Amniotic stem cell (primary cell): ENCODE results near the gene RBPJ.

Source experiments
- DNase-seq: peaks from one replicate; lab custom pipeline; 2025; lab: John Stamatoyannopoulos, UW

RBPJ gene

DNA sequence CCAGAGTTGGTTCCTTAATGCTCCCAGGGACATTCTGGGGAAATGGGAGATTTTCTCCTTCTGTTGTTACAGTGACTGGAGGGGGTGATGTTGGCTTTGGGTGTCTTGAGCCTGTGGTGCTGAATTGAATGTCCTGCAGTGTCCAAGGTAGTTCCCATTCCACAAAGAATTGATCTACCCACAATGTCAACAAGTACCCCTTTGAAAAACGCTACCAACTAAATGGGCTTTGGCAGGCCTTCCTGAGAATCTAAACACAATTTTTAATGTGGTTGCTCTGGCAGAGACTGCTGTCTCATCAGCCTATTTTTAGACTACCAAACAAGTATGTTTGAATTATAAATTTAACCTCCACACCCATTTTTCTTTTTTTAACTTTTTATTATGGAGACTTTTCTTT lies 100.1 kb downstream of the RBPJ start:
- no peak for DNase-seq

- no peak for DNase-seq
Measured at GRCh38 chr4:26424153-26424552, 103.3 kb downstream of the RBPJ start.

DNA sequence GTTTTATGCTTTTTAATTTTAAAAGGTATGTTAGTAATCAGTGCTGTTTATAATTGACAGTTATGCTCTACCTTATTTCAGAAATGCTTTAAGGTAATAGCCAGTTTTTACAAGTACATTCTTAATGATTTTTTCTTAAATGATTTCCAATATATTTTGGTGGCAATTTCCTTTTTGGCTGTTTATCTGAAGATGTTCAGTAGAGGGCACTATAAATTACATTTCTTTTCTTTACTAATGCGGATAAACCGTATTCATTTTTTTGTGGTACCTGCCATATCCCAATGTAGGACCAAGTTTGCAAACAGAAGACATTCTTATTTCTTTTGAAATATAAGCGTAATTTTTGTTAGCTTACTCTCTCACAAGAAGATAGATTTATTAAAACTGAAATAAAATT lies 104.0 kb downstream of the RBPJ start:
- no peak for DNase-seq

- no peak for DNase-seq
Measured at GRCh38 chr4:26425953-26426352, 105.1 kb downstream of the RBPJ start.

DNA sequence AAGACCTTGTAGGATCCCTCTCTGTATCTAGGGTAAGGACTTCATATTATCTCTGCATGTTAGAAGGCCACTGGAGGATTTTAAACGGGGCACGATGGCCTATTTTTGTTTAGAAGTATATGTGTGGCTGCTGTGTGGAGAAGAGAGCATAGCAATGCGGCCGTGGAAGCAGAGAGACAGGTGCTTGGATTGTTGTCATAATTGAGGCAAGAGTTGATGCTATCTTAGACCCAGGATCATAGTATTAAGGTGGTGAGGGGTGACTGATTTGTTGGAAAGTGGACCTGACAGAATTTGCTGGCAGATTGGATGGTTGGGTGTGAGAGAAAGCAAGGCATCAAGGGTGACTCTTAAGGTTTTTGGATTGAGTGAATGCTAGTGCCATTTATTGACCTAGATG lies 106.1 kb downstream of the RBPJ start:
- no peak for DNase-seq

DNA sequence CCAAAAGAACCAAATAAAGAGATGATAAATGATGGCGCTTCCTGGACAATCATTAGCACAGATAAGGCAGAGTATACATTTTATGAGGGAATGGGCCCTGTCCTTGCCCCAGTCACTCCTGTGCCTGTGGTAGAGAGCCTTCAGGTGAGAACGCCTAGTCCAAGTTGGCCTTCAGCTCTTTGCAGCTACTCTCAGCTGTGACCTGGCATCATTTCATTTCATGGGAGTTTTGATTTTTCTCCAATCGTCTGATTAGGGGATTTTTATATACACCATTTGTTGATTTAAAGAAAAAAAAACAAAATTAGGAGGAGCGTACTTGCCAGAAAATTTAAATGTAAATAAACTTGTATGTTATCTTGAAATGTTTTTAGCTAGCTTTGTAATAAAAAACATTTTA lies 109.1 kb downstream of the RBPJ start:
- DNase-seq = no peak

- no peak for DNase-seq
Measured at GRCh38 chr4:26431461-26432180, 110.8 kb downstream of the RBPJ start.

GRCh38 chr4:26432419-26432818 lies 111.6 kb downstream of the RBPJ start:
- DNase-seq = no peak

GRCh38 chr4:26433556-26433955 lies 112.7 kb downstream of the RBPJ start:
- no peak for DNase-seq

DNA sequence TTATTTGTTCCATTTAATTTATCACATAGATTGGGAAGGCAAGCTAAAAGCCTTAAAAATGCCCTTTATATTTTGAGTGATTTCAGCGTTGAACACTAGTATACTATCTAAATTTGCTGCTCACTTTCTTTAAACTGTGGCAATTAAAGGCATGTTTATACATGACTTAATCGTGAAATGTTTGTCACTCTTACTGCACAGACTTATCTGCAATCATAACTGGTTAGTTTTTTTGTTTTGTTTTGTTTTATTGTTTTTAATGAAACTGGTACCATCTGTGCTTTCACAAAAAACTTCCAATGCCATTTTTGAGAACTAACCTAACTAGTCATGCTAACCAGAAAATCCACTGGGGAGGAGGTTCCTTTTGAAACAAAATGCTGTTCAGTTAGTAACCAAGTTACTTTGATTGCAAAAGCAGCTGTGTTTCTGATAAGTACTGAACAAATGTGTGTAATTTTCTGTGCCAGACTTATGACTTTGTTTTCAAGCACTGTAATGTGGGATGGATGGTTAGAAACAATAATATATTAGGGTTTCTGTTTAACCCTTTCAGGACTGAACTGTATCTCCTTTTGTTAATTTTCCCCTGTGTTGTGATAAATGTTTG lies 113.3 kb downstream of the RBPJ start:
- DNase-seq = no peak

GRCh38 chr4:26441102-26441501 lies 120.3 kb downstream of the RBPJ start:
- no peak for DNase-seq

- no peak for DNase-seq
Measured at GRCh38 chr4:26441771-26442170, 121.0 kb downstream of the RBPJ start.

DNA sequence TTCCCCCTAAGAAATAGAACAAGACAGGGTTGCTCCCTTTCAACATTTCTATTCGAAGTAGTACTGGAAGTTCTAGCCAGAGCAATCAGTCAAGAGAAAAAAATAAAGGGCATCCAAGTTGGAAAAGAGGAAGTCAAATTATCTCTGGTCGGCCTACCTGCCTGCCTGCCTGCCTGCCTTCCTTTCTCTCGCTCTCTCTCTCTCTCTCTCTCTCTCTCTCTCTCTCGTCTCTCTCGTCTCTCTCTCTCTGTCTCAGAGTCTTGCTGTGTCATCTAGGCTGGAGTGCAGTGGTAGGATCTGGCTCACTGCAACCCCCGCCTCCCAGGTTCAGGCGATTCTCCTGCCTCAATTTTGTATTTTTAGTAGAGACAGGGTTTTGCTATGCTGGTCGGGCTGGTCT lies 126.6 kb downstream of the RBPJ start:
- no peak for DNase-seq

DNA sequence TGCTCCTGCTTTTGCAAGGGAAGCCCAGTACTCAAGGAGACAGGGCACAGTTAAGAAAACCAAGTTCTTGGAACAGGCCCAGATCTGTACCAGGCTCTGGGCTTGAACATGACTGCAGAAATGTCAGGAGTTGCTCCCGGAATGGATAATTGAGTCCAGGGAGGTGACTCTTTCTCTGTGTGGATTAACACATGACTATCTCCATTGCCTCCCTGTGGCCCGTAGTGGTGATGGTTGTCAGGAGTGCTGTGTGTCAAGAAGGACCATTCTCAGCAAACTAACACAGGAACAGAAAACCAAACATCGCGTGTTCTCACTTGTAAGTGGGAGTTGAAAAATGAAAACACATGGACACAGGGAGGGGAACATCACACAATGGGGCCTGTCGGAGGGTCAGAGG lies 129.6 kb downstream of the RBPJ start:
- no peak for DNase-seq

GRCh38 chr4:26451597-26451996 lies 130.8 kb downstream of the RBPJ start:
- no peak for DNase-seq

DNA sequence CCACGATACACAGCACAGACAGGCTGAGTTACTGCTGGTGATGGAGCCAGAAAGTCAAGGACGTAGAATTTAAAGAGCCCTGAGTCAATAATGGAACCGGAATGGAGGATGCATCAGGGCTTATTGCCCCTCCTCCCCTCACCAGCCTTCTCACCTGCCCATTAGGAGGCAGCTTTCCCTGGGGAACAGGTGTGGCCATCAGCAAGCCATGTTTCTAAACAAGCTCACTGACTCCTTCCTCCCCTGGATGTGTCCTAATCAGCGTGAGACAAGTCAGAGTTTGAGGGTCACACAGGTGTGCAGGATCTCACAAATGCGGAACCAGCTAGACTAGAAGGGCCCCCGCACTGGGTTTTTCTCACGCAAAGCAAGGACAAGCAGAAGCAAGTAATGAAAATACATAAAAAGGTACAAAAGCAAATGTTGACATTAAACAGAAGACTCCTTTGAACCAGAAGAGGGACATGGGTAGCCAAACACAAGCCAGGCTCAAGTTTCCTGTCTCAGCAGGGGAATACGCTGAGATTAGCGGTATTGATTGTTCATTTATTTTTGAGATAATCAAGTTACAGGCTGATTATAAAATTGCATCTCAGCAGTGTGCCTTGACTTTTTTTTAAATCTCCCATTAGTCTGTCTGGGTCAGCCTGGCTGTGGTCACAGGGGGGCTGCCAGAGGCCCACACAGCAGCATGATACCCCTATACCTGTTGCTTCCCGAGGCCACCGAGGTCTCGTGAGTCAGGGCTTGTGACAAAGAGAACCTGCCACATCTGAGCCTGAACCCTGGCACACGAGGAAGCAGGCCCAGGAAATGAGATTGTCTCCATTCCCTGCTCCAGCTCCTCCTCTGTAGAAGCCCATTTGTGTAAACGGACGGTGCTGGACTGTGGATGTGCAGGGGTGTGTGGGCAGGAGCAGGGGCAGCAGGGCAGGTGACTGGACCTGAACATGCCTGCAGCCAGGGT lies 132.0 kb downstream of the RBPJ start:
- DNase-seq = no peak

GRCh38 chr4:26454961-26455360 lies 134.1 kb downstream of the RBPJ start:
- DNase-seq = no peak

GRCh38 chr4:26455571-26455970 lies 134.8 kb downstream of the RBPJ start:
- no peak for DNase-seq

GRCh38 chr4:26457412-26457811 lies 136.6 kb downstream of the RBPJ start:
- no peak for DNase-seq

- no peak for DNase-seq
Measured at GRCh38 chr4:26458157-26458561, 137.3 kb downstream of the RBPJ start.

DNA sequence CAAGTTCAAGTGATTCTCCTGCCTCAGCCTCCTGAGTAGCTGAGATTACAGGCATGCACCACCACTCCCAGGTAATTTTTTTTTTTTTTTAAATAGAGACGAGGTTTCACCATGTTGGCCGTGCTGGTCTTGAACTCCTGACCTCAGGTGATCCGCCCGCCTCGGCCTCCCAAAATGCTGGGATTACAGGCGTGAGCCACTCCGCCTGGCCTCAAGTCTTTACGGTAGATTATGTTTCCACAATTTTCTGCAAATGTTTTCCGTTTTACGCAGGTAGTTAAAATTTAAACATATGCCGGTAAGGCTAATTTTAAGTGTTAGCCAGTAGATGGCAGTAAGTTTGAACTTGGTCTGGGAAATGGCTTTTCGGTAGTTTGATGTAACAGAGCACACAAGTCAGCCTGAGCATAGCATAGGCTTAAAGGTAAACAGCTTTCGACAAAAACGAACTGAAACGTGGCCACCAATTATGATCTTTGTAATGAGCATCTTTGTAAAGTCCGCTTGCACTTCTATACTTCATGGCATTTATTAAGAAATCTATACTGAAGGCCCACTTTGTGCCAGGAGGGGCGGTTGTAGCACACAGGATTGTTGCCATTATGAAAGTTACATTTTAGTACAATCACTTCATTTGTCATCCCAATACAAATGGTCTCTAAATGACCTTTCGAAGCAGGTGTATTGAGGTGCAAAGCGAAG lies 138.4 kb downstream of the RBPJ start:
- peak; percentile 54 for DNase-seq
